ENCODE data around the gene WDR81.

Gene WDR81

GRCh38 chr17:1727876-1728630, 3.5 kb downstream of the WDR81 start:
- DNase-seq (ENCODE audit: low spot score): no peak
- TF ChIP-seq, protein P1, sequence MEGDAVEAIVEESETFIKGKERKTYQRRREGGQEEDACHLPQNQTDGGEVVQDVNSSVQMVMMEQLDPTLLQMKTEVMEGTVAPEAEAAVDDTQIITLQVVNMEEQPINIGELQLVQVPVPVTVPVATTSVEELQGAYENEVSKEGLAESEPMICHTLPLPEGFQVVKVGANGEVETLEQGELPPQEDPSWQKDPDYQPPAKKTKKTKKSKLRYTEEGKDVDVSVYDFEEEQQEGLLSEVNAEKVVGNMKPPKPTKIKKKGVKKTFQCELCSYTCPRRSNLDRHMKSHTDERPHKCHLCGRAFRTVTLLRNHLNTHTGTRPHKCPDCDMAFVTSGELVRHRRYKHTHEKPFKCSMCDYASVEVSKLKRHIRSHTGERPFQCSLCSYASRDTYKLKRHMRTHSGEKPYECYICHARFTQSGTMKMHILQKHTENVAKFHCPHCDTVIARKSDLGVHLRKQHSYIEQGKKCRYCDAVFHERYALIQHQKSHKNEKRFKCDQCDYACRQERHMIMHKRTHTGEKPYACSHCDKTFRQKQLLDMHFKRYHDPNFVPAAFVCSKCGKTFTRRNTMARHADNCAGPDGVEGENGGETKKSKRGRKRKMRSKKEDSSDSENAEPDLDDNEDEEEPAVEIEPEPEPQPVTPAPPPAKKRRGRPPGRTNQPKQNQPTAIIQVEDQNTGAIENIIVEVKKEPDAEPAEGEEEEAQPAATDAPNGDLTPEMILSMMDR (IDR thresholded peaks at IDR 0.05; ENCODE audit: extremely low read depth, missing control alignments): no peak

DNA sequence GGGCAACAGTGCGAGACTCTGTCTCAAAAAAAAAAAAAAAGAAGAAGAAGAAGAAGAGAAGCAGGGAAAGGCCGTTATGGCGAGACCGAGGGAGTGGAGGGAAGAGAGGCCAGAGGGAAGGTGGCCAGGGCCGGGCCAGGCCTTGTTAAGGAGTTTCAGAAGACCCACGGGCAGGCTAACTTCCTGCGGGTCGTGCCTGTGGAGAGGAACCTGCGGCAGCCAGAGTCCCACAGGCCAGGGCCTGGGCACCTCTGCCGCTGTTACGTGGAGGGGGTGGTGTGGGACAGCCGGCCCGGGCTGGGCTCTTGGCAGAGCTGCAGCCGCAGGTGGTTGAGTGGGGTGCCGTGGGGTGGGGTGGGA, 5.4 kb downstream of the WDR81 start:
- TF ChIP-seq, protein P1 (IDR thresholded peaks at IDR 0.05; ENCODE audit: extremely low read depth, missing control alignments): no peak

DNA sequence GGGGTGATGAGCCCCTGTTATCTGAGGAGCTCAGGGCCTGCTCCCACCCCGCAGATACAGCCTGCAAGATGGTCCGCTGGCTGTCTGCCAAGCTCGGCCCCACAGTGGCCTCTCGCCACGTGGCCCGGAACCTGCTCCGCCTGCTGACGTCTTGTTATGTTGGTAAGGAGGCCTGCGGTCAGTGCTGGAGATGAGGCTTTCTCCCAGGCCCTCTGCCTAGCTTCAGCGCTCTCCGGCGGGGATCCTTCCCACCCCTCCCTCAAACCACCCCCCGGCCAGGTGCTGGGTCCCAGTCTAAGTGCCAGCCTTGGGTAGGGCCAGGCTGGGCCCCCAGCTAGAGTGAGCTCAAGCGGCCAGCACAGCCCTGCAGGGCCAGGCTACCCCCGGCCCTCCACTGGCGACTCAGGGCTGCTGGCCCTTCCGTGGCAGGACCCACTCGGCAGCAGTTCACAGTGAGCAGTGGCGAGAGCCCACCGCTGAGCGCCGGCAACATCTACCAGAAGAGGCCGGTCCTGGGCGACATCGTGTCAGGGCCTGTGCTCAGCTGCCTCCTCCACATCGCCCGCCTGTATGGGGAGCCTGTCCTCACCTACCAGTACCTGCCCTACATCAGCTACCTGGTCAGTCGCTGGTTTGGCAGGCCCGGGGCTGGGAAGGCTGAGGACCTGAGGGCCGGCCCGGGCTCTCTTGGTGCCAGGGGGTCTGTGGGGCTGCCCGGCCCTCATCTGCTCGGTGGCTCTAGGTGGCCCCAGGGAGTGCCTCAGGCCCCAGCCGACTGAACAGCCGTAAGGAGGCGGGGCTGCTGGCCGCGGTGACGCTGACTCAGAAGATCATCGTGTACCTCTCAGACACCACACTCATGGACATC, 6.1 kb downstream of the WDR81 start:
- DNase-seq (ENCODE audit: low spot score): no peak
- TF ChIP-seq, protein P1 (IDR thresholded peaks at IDR 0.05; ENCODE audit: extremely low read depth, missing control alignments): no peak

More for the DNA sequence above, 5.4 kb downstream of the WDR81 start:
- DNase-seq (ENCODE audit: low spot score): no peak

DNA sequence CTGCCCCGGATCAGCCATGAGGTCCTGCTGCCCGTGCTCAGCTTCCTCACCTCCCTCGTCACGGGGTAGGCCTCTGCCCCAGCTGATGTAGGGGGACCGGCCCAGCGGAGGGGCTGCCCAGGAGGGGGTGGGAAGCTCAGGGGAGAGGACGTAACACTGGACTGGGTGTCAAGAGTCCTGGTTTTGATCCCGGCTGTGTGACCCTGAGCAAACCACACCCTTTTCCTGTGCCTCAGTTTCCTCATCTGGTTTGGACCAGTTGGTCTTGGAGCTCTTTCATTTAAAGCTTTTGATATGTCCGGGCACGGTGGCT, 6.6 kb downstream of the WDR81 start:
- no peak for DNase-seq (ENCODE audit: low spot score)
- TF ChIP-seq, protein P1 (IDR thresholded peaks at IDR 0.05; ENCODE audit: extremely low read depth, missing control alignments): no peak

DNA sequence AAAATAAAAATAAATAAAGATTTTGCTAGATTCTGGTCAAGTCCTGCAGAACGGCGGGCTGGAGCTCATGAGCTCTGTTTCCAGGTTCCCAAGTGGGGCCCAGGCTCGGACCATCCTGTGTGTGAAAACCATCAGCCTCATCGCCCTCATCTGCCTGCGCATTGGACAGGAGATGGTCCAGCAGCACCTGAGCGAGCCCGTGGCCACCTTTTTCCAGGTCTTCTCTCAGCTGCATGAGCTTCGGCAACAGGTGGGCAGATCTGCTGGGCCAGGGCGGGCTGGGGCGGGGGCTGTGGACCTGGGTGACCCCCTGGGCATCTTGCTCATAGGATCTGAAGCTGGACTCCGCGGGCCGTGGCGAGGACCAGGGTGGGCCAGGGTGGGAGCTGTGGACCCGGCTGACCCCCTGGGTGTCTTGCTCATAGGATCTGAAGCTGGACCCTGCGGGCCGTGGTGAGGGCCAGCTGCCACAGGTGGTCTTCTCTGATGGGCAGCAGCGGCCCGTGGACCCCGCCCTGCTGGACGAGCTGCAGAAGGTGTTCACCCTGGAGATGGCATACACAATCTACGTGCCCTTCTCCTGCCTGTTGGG, 7.8 kb downstream of the WDR81 start:
- DNase-seq (ENCODE audit: low spot score): no peak
- TF ChIP-seq, protein P1 (IDR thresholded peaks at IDR 0.05; ENCODE audit: extremely low read depth, missing control alignments): no peak

DNA sequence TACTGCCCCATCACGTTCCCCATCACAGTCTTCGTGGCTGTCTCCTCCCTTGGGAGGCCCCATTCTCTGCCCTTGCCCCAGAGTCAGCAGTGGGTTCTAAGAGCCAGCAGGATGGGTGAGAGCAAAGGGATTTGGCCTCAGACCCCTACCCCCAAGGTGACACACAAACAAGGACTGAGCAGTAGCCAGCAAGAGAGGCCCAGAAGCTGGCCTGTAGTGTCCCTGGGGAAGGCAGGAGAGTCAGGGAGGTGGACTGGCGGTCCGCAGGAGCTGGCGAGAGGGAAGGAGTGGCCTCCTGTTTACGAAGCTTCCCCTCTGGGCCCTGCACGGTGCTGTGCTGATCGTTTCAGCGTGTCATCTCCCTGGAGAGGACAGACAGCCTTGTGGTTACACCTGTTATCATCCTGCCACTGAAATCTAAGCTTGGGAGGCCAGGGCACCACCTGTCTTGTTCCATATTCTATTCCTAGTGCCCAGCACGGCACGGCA, 8.4 kb downstream of the WDR81 start:
- no peak for DNase-seq (ENCODE audit: low spot score)
- TF ChIP-seq, protein P1 (IDR thresholded peaks at IDR 0.05; ENCODE audit: extremely low read depth, missing control alignments): no peak

DNA sequence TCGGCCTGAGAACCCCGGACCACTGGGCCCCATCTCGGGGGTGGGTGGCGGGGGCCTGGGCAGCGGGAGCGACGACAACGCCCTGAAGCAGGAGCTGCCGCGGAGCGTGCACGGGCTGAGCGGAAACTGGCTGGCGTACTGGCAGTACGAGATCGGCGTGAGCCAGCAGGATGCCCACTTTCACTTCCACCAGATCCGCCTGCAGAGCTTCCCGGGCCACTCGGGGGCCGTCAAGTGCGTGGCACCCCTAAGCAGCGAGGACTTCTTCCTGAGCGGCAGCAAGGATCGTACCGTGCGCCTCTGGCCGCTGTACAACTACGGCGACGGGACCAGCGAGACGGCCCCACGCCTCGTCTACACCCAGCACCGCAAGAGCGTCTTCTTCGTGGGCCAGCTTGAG, 9.3 kb downstream of the WDR81 start:
- no peak for DNase-seq (ENCODE audit: low spot score)
- TF ChIP-seq, protein P1 (IDR thresholded peaks at IDR 0.05; ENCODE audit: extremely low read depth, missing control alignments): no peak
